ENCODE results near the gene IL21. TPM values are rescaled to one million over a fixed set of nuclear protein-coding genes. Genes with fewer than 3 reads are reported as not detected.
"Not testable (repeated sequence)": the region's sequence is repeated elsewhere in the genome, so short reads cannot be mapped to it uniquely, and the experiment has no call there.

Gene IL21
- polyA plus RNA-seq, 1 donor = not detected

GRCh38 chr4:122583906-122584305 lies 37.0 kb downstream of the IL21 start:
- Histone ChIP-seq H3K4me1 (ENCODE audit: control insufficient read depth, insufficient read depth, low read length) (no peaks in the 10 kb centered on the region), H3K27ac (ENCODE audit: low read length) (no peak overlapping the region), H3K36me3 (ENCODE audit: control insufficient read depth, insufficient read depth, low read length) (no peaks in the 10 kb centered on the region), H3K4me3 (ENCODE audit: low read length) (no peak overlapping the region), H3K9me3 (ENCODE audit: control insufficient read depth, low read depth, low read length) (no peaks in the 10 kb centered on the region), H3K27me3 (ENCODE audit: control insufficient read depth, insufficient read depth, low read length) (no peaks in the 10 kb centered on the region)
- DNase-seq = no peak
- WGBS (ENCODE audit: insufficient coverage, low lambda C conversion rate) = no CpG with 5 or more reads among the region's 6 CpGs

GRCh38 chr4:122577808-122578781 lies 42.8 kb downstream of the IL21 start:
- Histone ChIP-seq H3K4me3 (ENCODE audit: low read length) (no peak overlapping the region), H3K27me3 (ENCODE audit: control insufficient read depth, insufficient read depth, low read length) (no peaks in the 10 kb centered on the region), H3K4me1 (ENCODE audit: control insufficient read depth, insufficient read depth, low read length) (no peaks in the 10 kb centered on the region), H3K36me3 (ENCODE audit: control insufficient read depth, insufficient read depth, low read length) (no peaks in the 10 kb centered on the region), H3K9me3 (ENCODE audit: control insufficient read depth, low read depth, low read length) (no peaks in the 10 kb centered on the region), H3K27ac (ENCODE audit: low read length) (no peak overlapping the region)
- DNase-seq = peak in 1 of 2 donors; percentile 7
- WGBS (ENCODE audit: insufficient coverage, low lambda C conversion rate) = 25% methylated on average over 3 of the region's 9 CpGs

- no peak overlapping the region for H3K27ac ChIP-seq (ENCODE audit: low read length)
- WGBS (ENCODE audit: insufficient coverage, low lambda C conversion rate) = 100% methylated on average over 1 of the region's 2 CpGs
- no peak overlapping the region for H3K4me3 ChIP-seq (ENCODE audit: low read length)
- no peaks in the 10 kb centered on the region for H3K9me3 ChIP-seq (ENCODE audit: control insufficient read depth, low read depth, low read length)
- no peaks in the 10 kb centered on the region for H3K27me3 ChIP-seq (ENCODE audit: control insufficient read depth, insufficient read depth, low read length)
- H3K4me1 ChIP-seq (ENCODE audit: control insufficient read depth, insufficient read depth, low read length) = no peaks in the 10 kb centered on the region
- H3K36me3 ChIP-seq (ENCODE audit: control insufficient read depth, insufficient read depth, low read length) = no peaks in the 10 kb centered on the region
- no peak for DNase-seq
Measured at GRCh38 chr4:122577189-122577553, 43.7 kb downstream of the IL21 start.

- WGBS (ENCODE audit: insufficient coverage, low lambda C conversion rate) = 0% methylated on average over 1 of the region's 5 CpGs
- H3K36me3 ChIP-seq (ENCODE audit: control insufficient read depth, insufficient read depth, low read length) = no peaks in the 10 kb centered on the region
- H3K9me3 ChIP-seq (ENCODE audit: control insufficient read depth, low read depth, low read length) = no peaks in the 10 kb centered on the region
- H3K27me3 ChIP-seq (ENCODE audit: control insufficient read depth, insufficient read depth, low read length) = no peaks in the 10 kb centered on the region
- no peak overlapping the region for H3K27ac ChIP-seq (ENCODE audit: low read length)
- no peaks in the 10 kb centered on the region for H3K4me1 ChIP-seq (ENCODE audit: control insufficient read depth, insufficient read depth, low read length)
- DNase-seq = no peak
- H3K4me3 ChIP-seq (ENCODE audit: low read length) = no peak overlapping the region
Measured at GRCh38 chr4:122576261-122577188, 44.3 kb downstream of the IL21 start.

- no CpG with 5 or more reads among the region's 10 CpGs for whole genome bisulfite sequencing (ENCODE audit: insufficient coverage, low lambda C conversion rate)
- H3K9me3 ChIP-seq (ENCODE audit: control insufficient read depth, low read depth, low read length); DNase-seq; H3K27me3 ChIP-seq (ENCODE audit: control insufficient read depth, insufficient read depth, low read length); H3K4me1 ChIP-seq (ENCODE audit: control insufficient read depth, insufficient read depth, low read length); H3K4me3 ChIP-seq (ENCODE audit: low read length); H3K27ac ChIP-seq (ENCODE audit: low read length); H3K36me3 ChIP-seq (ENCODE audit: control insufficient read depth, insufficient read depth, low read length): not testable (repeated sequence)
Measured at GRCh38 chr4:122574347-122574746, 46.5 kb downstream of the IL21 start.

GRCh38 chr4:122562449-122562848 lies 58.4 kb downstream of the IL21 start:
- no peaks in the 10 kb centered on the region for H3K9me3 ChIP-seq (ENCODE audit: control insufficient read depth, low read depth, low read length)
- DNase-seq = no peak
- no CpG with 5 or more reads among the region's 2 CpGs for WGBS (ENCODE audit: insufficient coverage, low lambda C conversion rate)
- no peak overlapping the region for H3K4me3 ChIP-seq (ENCODE audit: low read length)
- H3K4me1 ChIP-seq (ENCODE audit: control insufficient read depth, insufficient read depth, low read length) = no peaks in the 10 kb centered on the region
- no peaks in the 10 kb centered on the region for H3K27me3 ChIP-seq (ENCODE audit: control insufficient read depth, insufficient read depth, low read length)
- no peaks in the 10 kb centered on the region for H3K36me3 ChIP-seq (ENCODE audit: control insufficient read depth, insufficient read depth, low read length)
- H3K27ac ChIP-seq (ENCODE audit: low read length) = no peak overlapping the region

Other genes with a start within 250 kb of the IL21 start
- gene ADAD1, start 242.1 kb downstream of the IL21 start, polyA plus RNA-seq = not detected
- 0.24 TPM for gene IL2, start 164.3 kb downstream of the IL21 start, polyA plus RNA-seq
- 7.8 TPM for gene BBS12, start 111.6 kb upstream of the IL21 start, polyA plus RNA-seq
- gene FGF2, start 205.8 kb upstream of the IL21 start, polyA plus RNA-seq = 3.0 TPM